ENCODE results near the gene MUSK. TPM values are rescaled to one million over a fixed set of nuclear protein-coding genes. Genes with fewer than 3 reads are reported as not detected.

The MUSK gene
- polyA plus RNA-seq (ENCODE audit: insufficient read length) = 0.15 TPM
- long read RNA-seq, donor 1 = 0 reads
- long read RNA-seq, donor 2 = 0 reads
- long read RNA-seq, donor 3 = 0 reads
- long read RNA-seq, donor 4 = 0 reads
- long read RNA-seq, donor 5 = 0 reads
- long read RNA-seq, donor 6 = 0 reads
- long read RNA-seq, donor 7 = 0 reads
- long read RNA-seq, donor 8 = 0 reads

DNA sequence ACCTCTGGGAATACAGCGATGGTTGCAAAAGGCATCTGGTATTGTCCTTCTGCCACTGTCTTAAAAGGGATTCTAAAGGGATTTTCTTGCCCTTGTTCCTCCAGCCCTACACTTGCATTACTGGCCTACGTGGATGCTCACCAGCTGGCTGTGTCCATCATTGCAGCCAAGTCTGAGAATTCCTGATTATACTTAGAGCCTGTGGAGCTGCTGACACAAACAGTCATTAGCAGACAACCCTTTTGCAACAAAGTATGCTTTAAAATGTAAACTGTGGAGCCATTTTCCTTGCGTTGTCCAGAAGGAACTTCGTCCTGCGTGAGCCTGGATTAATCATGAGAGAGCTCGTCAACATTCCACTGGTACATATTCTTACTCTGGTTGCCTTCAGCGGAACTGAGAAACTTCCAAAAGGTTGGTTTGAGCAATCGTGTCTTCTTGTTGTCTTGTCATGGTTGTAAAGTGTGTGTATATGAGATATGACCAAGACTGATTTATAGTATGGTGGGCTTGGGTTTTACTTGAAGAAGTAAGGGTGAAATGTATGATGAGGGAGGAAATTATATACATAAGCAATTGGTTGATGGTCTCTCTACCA, at the start of gene MUSK:
Gene MUSK (plus strand): TSS at position 222 of the 598 bp plus-strand sequence. CDS start 114 bp downstream, at position 336.
- no peak for DNase-seq

DNA sequence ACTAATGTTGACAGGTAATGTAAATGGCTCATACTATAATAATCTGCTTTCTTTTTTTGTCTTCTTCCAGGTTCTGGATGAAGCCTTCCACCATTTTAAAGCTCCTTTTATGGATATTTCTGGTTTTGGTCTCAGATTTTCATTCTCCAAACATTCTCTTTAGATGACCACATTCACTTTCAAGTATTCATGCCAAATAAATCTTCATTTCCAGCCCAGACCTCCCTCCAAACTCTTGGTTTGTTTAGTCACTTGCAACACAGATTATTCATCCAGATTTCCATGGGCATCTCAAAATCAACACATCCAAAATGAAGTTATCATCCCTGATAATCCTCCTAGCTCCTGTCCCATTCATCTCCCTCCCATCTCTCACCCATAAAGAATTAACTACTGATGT, 48.8 kb upstream of the MUSK start:
- DNase-seq = no peak

DNA sequence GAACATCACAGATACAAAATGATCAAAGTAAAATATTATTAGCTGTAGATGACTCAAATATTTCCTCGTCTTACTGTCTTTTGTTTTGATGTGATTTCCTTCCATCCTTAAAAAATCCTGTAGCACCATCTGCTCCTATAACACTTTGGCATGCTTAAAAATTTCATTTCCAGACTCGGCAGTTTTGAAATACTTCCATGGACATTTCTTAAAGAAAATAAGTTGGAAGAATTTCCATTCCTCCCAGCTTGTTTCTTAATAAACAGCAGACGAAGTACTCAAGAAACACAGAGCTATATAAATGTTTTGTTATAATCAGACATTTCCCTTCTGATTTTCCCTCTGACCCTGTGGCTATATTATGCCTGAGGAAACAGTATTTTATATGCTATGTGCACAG, 47.9 kb upstream of the MUSK start:
- DNase-seq = no peak

DNA sequence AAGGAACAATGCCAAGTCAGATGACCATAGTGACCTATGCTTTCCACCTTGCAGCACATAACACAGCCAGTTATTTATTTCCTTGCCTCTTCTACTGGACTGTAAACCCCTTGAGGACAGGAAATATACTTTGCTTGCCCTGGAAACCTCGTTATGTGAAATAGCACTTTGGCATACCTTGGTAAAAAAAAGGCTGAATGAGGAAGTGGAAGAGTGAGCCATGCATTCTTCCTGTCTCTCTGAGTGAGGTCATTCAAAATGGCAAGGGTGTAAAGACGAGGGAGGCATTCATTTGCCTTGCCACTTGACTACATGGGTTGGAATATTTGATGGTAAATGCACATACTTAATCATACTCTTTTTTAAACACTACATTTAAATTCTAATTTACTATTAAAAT, 46.2 kb upstream of the MUSK start:
- DNase-seq = no peak

DNA sequence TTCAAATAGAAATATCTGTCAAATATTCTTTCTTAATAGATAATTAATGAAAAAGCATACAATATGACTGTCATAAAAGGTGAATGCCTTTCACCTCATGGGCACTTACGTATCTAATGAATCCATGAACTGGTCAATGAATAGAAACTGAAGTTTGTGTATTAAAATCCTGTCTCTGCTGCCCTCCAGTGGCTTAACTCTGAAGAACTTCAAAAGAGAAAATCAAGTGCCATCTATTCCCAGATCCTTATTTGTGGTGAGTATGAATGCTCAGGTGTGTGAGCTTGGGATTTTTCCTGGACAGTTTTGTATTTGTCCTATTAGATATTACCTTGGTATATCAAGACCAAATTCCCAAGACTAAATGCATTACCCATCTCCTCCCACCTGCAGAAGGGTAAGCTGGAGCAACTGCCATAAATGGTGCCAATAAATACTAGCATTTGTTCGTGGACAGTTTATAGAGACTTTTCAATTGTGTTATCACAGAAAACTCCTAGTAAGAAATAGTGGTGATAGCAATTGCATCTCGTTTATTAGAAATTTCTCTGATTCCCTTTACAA, 45.0 kb upstream of the MUSK start:
- peak; percentile 71 for DNase-seq

DNA sequence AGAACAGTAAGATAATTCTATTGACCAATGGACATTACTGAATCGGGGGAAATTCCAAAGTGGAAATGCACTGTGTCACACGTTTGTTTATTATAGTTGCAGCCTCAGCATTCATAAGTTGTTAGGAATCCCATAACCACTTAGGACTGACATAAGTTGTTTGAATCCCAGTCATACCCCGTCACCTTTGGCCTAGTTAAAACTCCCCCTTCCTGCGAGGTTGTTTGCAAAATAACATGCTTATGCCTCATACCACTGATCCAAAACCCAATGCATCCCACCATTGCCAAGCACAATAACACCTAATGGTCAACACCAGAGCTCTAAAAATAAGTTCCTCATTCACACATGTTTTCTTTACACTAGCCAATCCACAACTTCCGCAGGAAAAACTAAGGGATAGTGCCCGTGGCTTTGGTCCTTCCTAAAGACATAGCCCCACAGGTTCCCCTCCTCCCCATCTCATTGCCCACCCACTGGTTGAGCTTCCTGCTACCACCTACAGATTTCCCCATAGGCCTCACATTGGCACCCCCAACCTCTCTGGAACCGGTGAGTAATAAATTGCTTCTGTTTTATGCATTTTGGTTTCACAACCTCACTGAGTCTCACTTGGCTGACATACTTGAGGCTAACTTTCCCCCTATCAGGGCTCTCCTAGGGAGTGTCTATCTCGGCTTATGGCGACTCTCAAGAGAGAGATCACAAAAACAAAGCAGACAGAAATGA, 42.3 kb upstream of the MUSK start:
- DNase-seq = no peak

DNA sequence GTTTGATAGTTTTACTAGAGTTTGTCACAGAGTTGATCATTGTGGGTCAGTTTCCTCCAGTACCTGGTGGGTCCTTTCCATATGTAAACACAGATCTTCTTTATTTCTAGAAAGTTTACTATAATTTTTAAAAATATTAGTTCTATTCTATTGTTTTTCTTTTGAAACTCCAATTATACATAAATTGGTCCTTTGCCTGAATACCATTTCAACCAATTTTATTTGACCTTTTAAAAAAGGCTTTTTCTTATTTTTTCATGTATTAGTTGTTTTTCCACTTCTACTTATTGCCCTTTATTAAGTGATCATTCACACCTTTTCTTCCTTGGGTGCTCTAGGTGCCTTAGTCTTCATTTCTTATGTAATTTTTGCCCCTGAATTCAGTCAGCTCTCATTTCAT, 33.0 kb upstream of the MUSK start:
- no peak for DNase-seq

DNA sequence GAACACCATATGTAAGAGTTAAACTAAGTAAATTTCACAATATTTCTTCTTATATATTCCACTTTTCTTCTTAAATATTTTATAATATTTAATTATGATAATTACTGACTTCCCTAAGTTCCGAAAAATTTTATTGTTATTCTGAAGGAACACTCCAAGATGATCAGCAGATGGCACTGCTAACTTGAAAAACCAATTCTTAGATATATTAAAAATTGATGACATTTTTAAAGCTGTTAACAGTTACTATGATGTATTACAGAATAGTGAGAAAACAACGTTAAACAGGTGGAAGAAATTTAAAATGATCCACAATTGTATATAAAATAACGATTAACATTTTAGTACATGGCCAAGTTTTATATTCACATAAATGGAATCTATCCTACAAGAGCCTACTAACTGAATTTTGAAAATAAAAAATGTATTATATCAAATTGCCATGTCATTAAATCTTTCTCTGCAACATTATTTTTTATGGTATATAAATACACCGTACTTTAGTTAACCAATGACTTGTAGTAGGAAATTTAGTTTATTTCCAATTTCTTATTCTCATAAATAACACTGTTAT, 30.1 kb upstream of the MUSK start:
- DNase-seq = no peak

DNA sequence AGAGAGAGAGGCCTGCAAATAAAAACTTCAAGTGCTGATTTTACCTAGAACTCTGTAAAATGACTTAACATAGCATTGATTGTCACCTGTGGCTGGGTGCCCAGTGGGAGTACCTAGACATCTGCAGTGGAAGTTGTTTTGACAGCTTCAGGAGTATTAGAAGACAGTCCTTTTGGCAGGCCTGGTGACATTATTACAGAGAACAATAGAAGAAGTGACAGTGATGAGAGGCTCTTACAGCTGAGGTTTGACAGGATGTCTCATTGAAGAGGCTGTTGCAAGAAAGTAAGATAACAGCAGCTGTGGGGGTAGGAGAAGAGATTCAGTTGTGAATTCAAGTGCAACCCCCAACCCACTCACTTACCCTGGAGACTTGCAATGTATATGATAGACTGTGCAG, 27.9 kb upstream of the MUSK start:
- no peak for DNase-seq

DNA sequence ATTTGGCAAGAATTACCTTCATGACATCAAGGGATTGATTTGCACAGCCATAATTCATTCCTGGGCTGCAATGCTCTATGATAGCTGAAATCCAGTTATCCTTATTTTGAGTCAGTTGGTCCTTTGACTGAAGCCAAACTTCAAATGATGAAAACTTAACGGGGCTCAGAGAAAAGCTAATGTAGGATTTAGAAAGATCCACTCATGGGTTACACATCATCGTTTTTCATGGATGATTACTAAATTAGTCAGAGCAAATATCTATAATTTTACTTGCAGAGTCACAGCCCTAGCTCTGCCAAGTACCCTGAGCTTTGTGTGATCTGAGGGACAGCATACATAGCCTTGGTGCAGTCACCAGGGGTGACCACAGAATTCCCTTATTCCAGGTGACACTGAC, 27.3 kb upstream of the MUSK start:
- DNase-seq = no peak

DNA sequence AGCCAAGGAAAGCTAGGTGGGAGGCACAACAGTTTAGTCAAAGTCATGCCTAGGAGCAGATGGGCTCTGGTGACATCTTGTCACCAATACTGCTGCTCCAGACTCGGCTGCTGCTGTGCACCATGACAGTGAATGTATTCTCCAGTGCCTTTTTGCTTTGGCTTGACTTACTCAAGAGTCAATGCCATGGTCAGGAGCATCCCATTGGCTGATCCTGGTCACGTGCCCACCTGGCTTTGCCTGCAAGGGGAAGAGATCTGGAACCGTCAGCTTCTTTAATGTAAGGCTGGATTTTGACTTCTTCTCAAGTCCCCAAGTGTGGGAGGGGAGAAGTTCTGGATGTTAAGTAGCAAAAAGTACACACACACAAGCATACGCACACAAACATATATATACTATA, 19.9 kb upstream of the MUSK start:
- no peak for DNase-seq

DNA sequence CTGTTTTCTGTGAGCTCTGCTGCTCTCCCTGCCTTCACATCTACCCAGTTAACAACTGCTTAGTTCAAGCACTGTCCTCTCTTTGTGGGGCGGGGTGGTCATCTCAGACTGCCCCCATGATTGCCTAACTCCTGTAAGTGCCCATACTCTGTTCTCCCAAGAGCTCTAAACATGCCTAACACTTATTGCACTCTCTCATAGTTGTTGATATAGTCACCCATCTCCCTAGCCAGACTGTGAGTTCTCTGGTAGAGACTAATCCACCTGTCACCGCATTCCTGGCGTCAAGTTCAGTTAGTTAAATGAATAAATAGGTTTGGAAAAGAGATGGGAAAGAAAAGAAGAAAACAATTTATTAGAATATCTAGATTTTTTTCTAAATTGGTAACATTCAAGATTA, 18.3 kb upstream of the MUSK start:
- no peak for DNase-seq

DNA sequence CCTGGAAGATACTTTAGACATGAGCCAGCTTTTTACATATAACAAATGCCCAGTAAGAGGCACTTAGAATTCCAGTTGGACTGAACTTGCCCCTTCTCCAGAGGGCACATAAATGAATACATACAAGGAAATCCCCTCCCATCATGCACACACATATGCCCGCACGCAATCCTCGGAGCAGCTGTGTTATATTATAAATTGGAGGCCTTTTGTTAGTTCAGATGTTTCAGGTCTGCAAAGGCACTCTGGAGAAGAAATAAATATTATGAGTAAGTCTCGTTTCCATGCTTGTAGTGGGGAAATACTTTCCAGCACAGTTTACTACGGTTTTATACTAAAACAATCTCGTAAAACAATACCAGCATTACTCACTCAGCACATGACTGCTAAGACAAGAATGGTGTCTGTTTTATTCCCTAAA, 17.6 kb upstream of the MUSK start:
- DNase-seq = no peak

DNA sequence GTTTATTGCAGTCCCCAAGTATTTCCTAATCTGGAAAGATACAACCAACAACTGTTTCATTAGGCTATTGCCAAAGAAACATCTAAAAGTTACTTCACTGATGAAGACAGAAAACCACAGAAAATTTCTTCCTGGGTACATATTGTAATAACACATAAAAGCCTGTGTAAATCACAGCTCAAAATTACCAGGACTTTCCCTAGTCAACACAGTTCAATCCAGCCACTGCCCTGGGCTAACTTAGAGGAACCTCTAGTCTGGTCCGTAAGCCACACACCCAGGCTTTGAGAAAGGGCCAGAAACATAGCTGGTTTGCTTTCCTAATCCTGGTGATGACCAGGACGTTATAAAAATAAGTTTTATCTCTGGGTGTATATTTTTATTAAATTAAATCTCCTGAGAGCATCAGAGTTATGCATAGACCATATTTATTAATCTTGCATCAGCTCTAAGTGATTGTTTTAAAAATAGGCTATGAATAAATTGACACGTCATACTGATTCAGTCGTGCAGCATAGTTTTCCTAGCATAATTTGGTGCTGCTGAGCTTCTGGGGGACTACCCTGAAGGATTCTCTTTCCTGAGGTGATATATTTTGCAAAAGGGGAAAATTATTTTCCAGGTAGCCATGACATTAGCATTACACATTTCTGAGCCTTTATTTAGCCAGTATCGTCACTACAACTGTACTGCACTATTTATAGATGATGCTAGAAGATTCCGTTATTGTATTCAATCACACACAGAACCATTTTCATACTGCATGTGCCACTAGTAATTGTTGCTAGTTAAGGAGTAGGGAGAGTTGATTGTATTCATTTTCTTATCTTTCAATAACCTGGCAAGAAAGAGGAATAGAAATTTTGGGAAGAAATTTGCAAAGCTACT, 12.6 kb upstream of the MUSK start:
- no peak for DNase-seq

DNA sequence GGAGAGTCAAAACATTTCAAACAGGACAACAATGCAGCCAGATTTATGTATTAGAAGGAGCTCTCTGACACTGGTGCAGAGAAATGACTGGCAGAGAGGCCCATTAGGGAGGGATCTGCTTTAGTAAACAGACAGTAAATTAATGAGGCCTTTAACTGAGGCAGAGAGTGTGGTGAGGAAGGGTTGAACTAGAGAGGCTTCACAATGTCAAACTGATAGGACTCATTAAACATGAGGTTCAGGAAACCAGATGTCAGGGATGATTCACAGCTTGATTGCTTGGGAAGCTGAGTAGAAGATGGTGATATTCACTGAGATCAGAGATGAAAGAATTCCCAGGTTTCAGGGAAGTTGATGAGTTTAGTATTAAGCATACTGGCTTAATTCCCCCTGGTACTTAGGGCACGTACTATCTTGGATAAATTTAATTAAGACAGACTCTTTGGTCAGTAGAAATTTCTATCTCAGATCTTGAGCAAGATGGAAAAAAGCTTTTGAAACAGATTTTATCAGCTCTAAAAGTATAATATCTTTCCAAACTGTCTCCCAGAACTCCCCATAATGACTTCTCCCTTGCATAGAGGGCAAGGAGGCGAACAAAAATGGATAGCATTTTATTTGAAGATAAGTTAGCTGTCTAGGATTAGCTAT, 8.6 kb upstream of the MUSK start:
- DNase-seq = peak; percentile 75

DNA sequence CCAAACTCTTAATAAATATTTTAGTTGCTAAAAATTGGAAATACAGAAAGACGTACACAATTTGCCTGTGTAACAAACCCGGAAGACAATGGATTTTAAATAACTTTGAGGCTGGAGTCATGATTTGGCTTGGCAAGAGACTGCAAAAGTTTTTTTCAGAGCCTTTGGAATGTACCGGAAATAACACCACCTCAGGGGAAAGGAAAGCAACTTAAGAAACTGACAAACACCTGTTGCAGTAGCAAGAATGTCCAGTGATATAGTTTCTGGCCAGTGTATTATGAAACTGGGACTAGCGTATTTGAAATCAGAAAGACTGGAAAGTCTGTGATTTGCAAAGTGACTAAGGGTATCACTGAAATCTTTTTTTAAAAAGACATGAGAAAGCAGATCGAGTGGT, 842 bp downstream of the MUSK start:
- DNase-seq = no peak

DNA sequence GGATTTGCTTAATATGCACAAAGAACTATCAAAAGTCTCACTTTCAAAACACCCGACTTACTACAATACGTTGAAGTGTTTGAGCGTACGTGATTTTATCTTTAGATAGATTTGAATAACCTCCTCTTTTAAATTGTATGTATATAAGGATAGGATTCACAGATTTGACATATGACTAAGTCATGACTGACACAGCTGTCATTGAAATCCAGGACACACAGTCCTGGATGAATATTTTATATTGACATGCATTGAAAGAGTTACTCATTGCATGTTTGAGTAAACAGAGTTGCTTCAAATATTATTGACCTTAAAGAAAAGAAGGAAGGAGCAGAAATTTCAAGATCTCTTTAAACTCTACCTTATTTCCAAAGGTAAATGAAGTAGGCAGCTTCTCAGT, 3.3 kb downstream of the MUSK start:
- DNase-seq = no peak

DNA sequence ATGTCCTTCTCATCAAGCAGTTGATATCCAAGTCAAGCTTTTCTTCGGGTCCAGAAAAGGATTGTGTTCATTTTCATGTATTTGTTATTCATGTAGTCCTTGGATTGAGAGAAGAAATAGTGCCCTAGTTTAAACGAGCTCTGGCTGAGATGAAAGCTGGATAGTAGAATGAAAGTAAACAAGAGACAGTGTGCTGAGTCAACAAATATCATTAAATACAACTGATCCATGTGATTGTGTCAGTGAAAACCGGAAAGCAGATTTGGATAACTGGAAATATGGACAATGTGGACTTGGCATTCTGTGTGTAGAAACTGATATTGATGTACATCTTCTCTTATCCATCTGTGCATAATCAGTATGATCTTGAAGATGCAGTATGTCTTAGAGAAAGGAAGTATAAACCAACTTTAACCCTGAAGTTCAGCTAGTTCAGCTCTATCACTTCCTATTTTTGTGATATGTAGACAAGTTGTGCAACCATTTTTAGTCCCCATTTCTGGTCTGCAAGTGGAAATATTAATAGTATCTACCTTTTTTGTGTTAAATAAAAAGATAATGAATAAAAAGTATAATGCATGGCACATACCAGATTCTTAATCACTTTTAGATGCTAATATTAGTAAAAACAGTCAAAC, 4.4 kb downstream of the MUSK start:
- DNase-seq = no peak

DNA sequence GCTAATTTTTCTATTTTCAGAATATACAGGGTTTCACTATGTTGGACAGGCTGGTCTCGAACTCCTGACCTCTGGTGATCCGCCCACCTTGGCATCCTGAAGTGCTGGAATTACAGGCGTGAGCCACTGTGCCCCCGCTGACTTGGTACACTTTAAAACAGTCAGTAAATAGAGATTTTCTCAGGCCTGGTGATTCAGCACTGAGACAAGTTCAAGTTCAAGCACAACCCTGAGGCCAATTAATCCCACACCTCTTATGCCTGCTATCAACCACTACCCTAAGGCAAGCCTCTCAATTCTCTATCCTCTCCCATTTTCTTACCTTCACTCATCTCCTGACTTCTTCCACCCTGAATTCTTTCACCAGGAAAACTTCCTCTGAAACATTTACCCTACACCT, 18.9 kb downstream of the MUSK start:
- DNase-seq = no peak

DNA sequence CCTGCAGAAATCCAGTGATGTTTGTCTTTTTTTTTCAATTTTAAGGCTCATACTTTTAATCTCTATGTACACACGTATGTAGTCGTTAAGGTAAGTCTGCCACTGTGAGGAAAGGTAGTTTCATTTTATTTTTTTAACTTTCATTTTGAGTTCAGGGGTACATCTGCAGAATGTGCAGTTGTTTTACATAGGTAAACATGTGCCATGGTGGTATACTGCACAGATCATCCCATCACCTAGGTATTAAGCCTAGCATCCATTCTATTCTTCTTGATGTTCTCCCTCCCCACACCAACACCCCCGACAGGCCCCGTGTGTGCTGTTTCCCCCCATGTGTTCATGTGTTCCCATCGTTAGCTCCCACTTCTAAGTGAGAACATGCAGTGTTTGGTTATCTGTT, 19.7 kb downstream of the MUSK start:
- no peak for DNase-seq

DNA sequence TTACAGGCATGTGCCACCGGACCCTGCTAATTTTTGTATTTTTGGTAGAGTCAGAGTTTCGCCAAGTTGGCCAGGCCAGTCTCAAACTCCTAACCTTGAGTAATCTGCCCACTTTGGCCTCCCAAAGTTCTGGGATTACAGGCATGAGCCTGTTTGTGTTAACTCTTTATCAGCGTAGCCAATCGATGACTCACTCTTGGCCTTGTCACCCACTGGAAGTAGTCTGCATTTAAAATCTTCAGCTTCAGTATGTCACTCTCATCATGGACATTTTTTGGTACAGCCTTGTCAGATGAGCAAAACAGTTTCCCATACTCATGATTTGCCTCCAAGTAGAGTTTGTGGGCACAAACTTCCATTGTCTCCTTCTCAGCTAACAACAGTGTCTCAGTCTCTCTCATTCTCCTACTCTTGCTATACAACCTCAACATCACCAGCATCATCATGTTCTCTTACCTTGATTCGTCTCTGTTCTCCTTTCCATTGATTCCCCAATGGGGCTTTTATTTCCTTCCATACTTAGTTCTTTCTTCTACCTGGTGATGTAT, 22.5 kb downstream of the MUSK start:
- no peak for DNase-seq

Data from left kidney (tissue), 8 donors.